ENCODE data around the gene METTL3.

GRCh38 chr14:21528381-21529348, 17.5 kb upstream of the METTL3 start:
- TF ChIP-seq CTCF (IDR thresholded peaks at IDR 0.05) (no peak), POLR2A (IDR thresholded peaks at IDR 0.05) (no peak)

Data from tibial nerve (tissue), 3 donors.